Activated CD4-positive, CD25-positive, alpha-beta regulatory T cell (primary cell): ENCODE data around the gene TERB2.
"Not testable (repeated sequence)": the region's sequence is repeated elsewhere in the genome, so short reads cannot be mapped to it uniquely, and the experiment has no call there.

Experiments used
- DNase-seq, 4 experiments: peaks; one replicate each; lab custom pipeline; 2025; lab: John Stamatoyannopoulos, UW

Gene TERB2

DNA sequence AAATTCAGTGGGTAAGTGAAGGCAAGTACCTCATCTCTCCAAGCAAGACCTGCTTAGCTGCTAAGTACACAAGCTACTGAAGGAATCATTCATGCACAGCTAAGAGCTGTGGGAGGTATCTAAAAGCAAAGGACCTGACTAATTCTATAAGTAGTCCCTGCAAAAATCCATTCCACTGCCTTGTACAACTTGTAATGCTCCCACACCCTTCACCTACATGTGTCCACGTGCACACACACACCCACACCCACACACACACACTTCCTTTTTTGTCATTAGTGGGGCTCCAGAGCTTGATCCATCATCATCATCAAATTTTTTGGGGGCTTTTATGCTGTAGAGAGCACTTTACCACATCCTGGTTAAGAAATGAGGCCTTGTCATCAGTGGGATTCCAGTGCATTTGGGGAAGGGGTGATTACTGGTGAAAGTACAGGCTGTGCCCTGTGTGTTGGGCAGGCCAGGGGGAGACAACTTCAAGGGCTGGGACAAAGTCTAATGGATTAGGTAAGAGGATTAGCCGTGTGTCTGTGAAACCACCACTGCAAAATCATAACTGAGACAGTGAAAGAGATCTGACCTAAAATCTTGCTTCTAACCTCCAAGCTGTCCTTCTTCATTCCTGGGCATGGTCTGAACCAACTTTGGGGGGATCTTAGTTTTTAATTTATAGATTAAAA is 47.4 kb downstream of the TERB2 start:
- DNase-seq, result not testable (repeated sequence)

DNA sequence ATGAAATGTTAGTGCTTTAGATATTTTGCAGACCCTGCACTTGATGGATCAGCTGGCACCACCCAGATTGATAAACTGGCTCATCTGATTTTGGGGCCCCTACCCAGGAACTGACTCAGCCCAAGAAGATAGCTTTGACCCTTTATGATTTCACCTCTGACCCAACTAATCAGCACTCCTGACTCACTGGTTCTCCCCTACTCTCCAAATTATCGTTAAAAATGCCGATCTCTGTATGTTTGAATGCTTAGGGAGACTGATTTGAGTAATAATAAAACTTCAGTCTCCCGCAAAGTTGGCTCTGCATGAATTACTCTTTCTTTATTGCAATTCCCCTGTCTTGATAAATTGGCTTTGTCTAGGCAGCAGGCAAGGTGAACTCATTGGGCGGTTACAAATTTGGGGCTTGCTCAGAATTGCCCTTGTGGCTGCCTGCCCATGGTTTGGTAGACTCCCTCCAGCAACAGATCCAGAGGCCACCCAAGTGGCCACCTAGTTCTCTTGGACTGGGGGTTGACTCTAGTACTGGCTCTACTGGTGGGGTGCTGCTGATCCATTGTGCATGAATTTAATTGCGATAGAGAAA is 48.2 kb downstream of the TERB2 start:
- DNase-seq, result not testable (repeated sequence)

DNA sequence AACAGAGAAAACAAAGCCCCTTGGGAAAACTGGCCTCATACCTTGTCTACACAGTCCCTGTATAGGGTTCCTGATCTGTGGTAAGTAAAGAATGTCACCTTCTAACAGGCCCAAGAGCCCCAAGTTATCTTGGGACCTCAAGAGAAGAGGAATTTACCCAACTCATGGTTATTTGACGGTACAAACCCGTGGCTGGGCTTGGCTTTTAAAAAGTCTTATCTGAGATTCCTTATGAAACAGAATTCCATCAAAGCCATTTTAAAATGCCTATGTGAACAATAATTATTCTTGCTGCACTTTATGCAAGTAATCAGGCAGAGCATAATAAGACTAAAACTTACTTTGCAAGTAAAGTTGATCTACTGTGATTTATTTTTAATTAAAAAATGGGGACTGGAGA is 52.6 kb downstream of the TERB2 start:
- DNase-seq, result no peak

DNA sequence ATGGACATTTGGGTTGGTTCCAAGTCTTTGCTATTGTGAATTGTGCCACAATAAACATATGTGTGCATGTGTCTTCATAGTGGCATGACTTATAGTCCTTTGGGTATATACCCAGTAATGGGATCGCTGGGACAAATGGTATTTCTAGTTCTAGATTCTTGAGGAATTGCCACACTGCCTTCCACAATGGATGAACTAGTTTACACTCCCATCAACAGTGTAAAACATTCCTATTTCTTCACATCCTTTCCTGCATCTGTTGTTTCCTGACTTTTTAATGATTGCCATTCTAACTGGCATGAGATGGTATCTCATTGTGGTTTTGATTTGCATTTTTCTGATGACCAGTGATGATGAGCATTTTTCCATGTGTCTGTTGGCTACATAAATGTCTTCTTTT is 58.6 kb downstream of the TERB2 start:
- not testable (repeated sequence) for DNase-seq

DNA sequence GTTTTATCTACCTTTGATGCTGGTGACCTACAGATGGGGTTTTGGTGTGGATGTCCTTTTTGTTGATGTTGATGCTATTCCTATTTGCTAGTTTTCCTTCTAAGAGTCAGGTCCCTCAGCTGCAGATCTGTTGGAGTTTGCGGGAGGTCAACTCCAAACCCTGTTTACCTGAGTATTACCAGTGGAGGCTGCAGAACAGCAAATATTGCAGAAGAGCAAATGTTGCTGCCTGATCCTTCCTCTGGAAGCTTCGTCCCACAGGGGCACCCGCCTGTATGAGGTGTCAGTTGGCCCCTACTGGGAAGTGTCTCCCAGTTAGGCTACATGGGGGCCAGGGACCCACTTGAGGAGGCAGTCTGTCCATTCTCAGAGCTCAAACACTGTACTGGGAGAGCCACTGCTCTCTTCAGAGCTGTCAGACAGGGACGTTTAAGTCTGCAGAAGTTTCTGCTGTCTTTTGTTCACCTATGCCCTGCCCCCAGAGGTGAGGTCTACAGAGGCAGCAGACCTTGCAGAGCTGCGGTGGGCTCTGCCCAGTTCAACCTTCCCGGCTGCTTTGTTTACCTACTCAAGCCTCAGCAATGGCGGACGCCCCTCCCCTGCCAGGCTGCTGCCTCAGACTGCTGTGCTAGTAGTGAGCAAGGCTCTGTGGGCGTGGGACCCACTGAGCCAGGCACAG is 63.9 kb downstream of the TERB2 start:
- not testable (repeated sequence) for DNase-seq

DNA sequence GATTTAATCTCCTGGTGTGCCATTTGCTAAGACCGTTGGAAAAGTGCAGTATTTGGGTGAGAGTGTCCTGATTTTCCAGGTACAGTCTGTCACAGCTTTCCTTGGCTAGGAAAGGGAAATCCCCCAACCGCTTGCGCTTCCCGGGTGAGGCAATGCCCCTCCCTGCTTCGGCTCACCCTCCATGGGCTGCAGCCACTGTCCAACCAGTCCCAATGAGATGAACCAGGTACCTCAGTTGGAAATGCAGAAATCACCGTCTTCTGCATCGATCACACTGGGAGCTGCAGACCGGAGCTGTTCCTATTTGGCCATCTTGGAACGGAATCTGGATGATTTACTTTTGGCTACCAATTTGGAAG is 64.4 kb downstream of the TERB2 start:
- DNase-seq, result not testable (repeated sequence)

DNA sequence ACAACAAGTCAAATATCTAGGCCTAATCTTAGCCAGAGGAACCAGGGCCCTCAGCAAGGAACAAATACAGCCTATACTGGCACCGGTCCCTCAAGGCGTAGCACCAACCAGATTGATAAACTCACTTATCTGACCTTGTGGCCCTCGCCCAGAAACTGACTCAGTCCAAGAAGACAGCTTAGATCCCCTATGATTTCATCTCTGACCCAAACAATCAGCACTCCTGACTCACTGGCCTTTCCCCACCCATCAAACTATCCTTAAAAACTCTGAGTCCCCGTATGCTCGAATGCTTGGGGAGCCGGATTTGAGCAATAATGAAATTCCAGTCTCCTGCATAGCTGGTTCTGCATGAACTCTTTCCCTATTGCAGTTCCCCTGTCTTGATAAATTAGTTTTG is 64.9 kb downstream of the TERB2 start:
- no peak for DNase-seq

DNA sequence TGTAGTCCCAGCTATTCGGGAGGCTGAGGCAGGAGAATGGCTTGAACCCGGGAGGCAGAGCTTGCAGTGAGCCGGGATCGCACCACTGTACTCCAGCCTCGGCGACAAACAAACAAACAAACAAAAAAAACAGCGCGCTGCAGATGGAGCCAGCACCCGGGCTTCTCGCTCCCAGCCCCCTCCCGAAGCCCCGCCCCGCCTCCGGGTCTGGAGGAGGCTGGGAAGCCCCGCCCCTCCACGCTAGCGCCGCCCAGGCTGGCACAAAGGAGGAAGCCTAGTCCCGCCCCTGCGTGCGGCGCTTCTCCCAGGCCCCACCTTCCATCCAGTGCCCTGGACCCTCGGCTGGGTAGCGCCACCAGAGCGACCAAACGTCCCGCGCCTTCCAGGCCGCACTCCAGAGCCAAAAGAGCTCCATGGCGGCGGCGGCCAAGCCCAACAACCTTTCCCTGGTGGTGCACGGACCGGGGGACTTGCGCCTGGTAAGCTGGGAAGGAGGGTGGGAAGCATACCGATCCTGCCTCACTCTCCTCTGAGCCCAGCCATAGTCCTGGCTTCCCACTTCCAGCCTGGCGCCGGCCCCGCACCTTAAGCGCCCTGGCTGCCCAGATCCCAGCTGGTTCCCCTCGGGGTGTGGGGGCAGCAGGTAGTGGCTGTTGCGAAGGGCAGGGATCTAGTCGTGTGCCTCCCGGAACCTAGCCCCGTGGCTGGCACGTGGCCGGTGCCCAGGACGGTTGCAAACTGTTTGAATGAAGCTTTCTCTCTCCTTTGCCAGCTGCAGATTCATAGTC is 66.6 kb downstream of the TERB2 start, which contains the start of gene SORD:
SORD (plus strand) TSS at position 325 of the 788 bp plus-strand sequence; CDS start at position 414, 89 bp downstream.
- peak; percentile 78 to 88 (median 80) for DNase-seq

DNA sequence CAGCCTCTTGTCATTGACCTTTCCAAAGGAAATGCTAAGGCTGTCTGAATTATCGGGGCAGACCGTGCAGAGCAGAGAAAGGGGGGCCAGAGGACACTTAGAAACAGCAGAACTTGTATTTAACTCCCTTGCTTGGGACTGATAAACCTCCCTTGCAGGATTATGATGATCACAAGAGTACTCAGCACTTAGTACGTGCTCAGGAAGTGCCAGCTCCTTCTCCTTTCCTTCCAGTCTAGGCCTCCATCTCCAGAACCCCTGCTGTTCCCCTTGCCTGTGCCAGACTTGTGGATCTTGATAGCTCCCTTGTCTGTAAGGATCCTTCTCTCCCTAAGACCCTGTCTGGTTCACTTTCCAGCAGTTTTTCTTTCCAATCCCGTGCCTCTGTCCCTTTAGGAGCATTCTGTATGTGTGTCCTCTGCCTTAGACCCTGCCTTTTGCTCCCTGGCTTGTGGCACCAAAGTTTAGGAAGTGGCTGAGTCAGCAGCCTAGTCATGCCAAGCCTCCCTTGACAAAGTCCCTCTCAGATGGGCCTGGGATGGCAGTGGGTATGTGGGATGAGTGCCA is 67.3 kb downstream of the TERB2 start:
- no peak for DNase-seq

DNA sequence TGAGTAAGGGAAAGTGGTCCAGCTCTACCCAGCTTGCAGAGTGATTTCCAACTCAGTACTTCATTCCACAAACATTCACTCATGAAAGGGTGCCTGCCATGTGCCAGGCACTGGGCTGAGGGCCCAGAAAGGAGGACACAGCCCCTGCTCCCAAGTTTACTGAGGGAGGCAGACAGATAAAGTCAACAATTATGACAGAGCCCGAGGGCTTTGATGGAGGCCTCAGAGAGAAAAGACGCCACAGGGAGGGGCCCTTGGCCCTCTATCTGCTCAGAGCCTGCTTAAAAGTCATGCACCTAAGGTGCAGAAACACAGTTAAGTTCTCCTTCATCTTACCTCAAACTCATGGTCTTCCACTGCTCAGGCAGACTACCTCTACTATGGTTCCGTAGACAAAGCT is 68.2 kb downstream of the TERB2 start:
- DNase-seq, result not testable (repeated sequence)

DNA sequence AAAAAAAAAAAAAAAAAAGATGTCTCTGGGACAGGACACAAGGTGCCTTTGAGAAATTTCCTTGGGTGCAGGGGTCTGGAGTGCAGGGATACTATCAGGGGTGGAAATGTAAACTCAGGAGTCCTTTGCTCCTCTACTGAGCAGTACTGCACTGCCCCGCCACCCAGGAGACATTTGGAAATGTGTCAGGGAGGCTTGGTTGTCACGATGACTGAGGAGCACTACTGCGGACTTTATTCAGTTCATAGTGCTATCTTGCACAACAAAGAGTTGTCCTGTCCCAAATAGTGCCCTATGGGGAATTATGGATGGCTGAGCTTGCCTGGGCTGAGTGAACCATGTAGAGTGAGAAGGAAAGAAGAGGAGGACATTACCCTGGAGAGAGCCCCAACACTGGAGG is 69.1 kb downstream of the TERB2 start:
- DNase-seq, result not testable (repeated sequence)

DNA sequence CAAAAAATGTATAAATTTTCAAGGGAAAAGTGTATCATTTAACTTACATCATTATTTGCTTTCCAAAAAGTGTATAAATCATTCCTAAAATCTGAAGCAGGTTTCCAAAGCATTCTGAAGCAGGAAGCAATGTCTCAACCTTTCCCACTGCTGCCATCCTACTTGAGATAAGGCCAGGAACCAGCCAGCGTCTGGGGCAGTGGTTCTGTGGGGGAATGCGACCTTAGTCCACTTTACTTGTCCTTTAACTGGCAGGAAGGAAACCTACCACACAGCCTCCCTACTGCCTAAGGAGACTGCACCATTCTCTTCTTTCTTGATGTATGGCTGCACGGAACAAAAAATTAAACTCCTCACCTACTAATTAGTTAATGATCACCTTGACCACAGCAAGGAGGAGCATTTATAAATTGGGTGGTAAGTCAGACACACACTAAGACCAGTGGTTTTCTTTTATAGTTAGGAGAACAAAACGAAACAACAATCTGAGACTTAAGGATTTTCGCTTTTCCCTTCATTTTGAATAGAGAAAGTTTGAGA is 70.2 kb downstream of the TERB2 start:
- DNase-seq, result no peak

DNA sequence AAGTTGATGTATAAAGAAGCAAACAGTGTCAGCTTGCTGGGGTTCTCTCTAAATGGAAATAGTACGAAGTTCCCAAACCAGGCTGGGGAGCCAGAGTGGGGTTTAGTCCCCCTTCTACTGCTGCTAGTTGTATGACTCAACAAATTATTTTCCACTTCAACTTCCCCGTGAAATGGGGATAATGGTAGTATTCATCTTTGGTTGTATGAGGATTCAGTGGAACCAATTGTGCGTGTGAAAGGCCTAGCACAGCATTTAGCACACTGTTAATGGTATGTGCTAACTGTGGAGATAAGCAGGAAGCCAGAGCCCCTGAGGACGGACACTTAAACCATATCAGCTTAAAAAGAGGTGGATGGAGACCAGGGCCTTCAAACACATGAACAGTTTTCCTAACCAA is 70.7 kb downstream of the TERB2 start:
- DNase-seq, result no peak
